SK-MEL-5 (cell line): Measurements from ENCODE around the gene ADAT2. TPM values are rescaled to one million over a fixed set of nuclear protein-coding genes. Genes with fewer than 3 reads are reported as not detected.
"Not testable (repeated sequence)": the region's sequence is repeated elsewhere in the genome, so short reads cannot be mapped to it uniquely, and the experiment has no call there.

ENCODE experiments used
- DNase-seq: peaks from one replicate; pipeline ENCODE4 v3.0.0-alpha.2; 2016; ENCODE audit warnings: low read depth, low spot score
- in situ Hi-C: cut with HindIII; loops from 2 replicates; pipeline ENCODE4 v1.10.0; 2016; ENCODE audit warnings: low sequenced_read_pairs, high pct_unique_total_duplicates, low pct_unique_long_range_greater_than_20kb
- polyA plus RNA-seq, 2 experiments: library from polyadenylated mRNA; depleted of rRNA; stranded (reverse); fragments of >200 nt; gene quantifications; 2 replicates each; pipeline ENCODE4 v1.2.3, GENCODE V29; 2015
- total RNA-seq: library from RNA; depleted of rRNA; stranded (reverse); fragments of >200 nt; shearing (Covaris generic); gene quantifications from 2 replicates; pipeline ENCODE4 v1.2.3, GENCODE V29; 2014; rRNA removed

The ADAT2 gene
- 7.0 and 11.2 TPM in 2 replicates for total RNA-seq
- polyA plus RNA-seq (2015; cell fraction: cytosol; rRNA removed): 3.0 and 7.0 TPM in 2 replicates
- 165 and 180 TPM in 2 replicates for polyA plus RNA-seq (2015; cell fraction: nucleus; rRNA removed)

GRCh38 chr6:143450453-143451371 lies at the start of gene ADAT2, which contains the start of gene PEX3:
TSS of gene ADAT2 (minus strand) at chr6:143450695. CDS start at chr6:143450658, 37 bp downstream.
TSS of gene PEX3 (plus strand) at chr6:143450805. CDS start at chr6:143451043, 238 bp downstream.
- peak; percentile 89 for DNase-seq
- in situ Hi-C loops: no loop called here

- in situ Hi-C loops: no loop called here
- no peak for DNase-seq
Measured at GRCh38 chr6:143498428-143498827, 47.9 kb upstream of the ADAT2 start.

- in situ Hi-C loops: no loop called here
- no peak for DNase-seq
Measured at GRCh38 chr6:143496974-143497373, 46.5 kb upstream of the ADAT2 start.

- in situ Hi-C loops: no loop called here
- no peak for DNase-seq
Measured at GRCh38 chr6:143490775-143491174, 40.3 kb upstream of the ADAT2 start.

GRCh38 chr6:143490244-143490643 lies 39.7 kb upstream of the ADAT2 start:
- in situ Hi-C loops: no loop called here
- DNase-seq: no peak

GRCh38 chr6:143486752-143487151 lies 36.3 kb upstream of the ADAT2 start:
- DNase-seq: no peak
- in situ Hi-C loops: no loop called here

- DNase-seq: no peak
- in situ Hi-C loops: no loop called here
Measured at GRCh38 chr6:143485967-143486366, 35.5 kb upstream of the ADAT2 start.

GRCh38 chr6:143482593-143482992 lies 32.1 kb upstream of the ADAT2 start:
- no peak for DNase-seq
- in situ Hi-C loops: no loop called here

- in situ Hi-C loops: no loop called here
Measured at GRCh38 chr6:143478479-143479062, 28.1 kb upstream of the ADAT2 start.

GRCh38 chr6:143476545-143476944 lies 26.1 kb upstream of the ADAT2 start:
- DNase-seq: no peak
- in situ Hi-C loops: no loop called here

More at GRCh38 chr6:143478479-143479062, 28.1 kb upstream of the ADAT2 start:
- no peak for DNase-seq

GRCh38 chr6:143471822-143472221 lies 21.3 kb upstream of the ADAT2 start:
- in situ Hi-C loops: no loop called here
- DNase-seq: no peak

GRCh38 chr6:143468823-143469222 lies 18.3 kb upstream of the ADAT2 start:
- DNase-seq, in situ Hi-C loops: not testable (repeated sequence)

GRCh38 chr6:143468026-143468425 lies 17.5 kb upstream of the ADAT2 start:
- in situ Hi-C loops: no loop called here
- no peak for DNase-seq

GRCh38 chr6:143465546-143465945 lies 15.1 kb upstream of the ADAT2 start:
- no peak for DNase-seq
- in situ Hi-C loops: no loop called here

GRCh38 chr6:143457563-143458359 lies 7.3 kb upstream of the ADAT2 start:
- no peak for DNase-seq
- in situ Hi-C loops: no loop called here

- in situ Hi-C loops: no loop called here
- DNase-seq: no peak
Measured at GRCh38 chr6:143451531-143451930, 1.0 kb upstream of the ADAT2 start.

GRCh38 chr6:143449714-143450452 lies 612 bp downstream of the ADAT2 start:
- in situ Hi-C loops: no loop called here
- DNase-seq: peak; percentile 37
